Small intestine (tissue), 7 donors: Measurements from ENCODE around the gene COL4A2. TPM values are rescaled to one million over a fixed set of nuclear protein-coding genes. Genes with fewer than 3 reads are reported as not detected.
A peak's percentile ranks its signal among the peaks of the same experiment; 100 is the strongest.

Experiments used
- DNase-seq, 2 donors: peaks; one replicate each; pipeline versions ENCODE4 v3.0.0 to v3.0.0-alpha.2; 2013
- FAIRE-seq: peaks from 2 replicates; lab custom pipeline; 2012; peaks lifted over from hg19 to GRCh38; lab: Jason Lieb, UNC
- H3K27ac ChIP-seq, 3 donors: one replicate each; pipeline ENCODE4 v1.5.1; 2013; ENCODE audit warnings: low read length in 2 of 3, mild to moderate bottlenecking in 2 of 3, control low read depth in 1 of 3, inconsistent platforms in 1 of 3, low read depth in 1 of 3, moderate library complexity in 1 of 3
- H3K27me3 ChIP-seq, 3 donors: one replicate each; pipeline ENCODE4 v1.6.1; 2013; ENCODE audit warnings: low read length in 3 of 3, inconsistent platforms in 1 of 3; ENCODE audit not compliant: control insufficient read depth in 3 of 3, insufficient read depth in 3 of 3
- H3K36me3 ChIP-seq, 3 donors: one replicate each; pipeline ENCODE4 v1.6.1; 2013; ENCODE audit warnings: low read length in 3 of 3, inconsistent platforms in 1 of 3, low read depth in 1 of 3, mild to moderate bottlenecking in 1 of 3, moderate library complexity in 1 of 3; ENCODE audit not compliant: control insufficient read depth in 3 of 3, insufficient read depth in 2 of 3
- H3K4me1 ChIP-seq, 3 donors: one replicate each; pipeline ENCODE4 v1.6.1; 2013; ENCODE audit warnings: low read length in 2 of 3, inconsistent platforms in 1 of 3, low read depth in 1 of 3, mild to moderate bottlenecking in 1 of 3, moderate library complexity in 1 of 3; ENCODE audit not compliant: control insufficient read depth in 3 of 3, insufficient read depth in 2 of 3
- H3K4me3 ChIP-seq, 3 donors: one replicate each; pipeline ENCODE4 v1.5.1; 2013; ENCODE audit warnings: low read length in 3 of 3, control low read depth in 1 of 3, inconsistent platforms in 1 of 3, low read depth in 1 of 3, mild to moderate bottlenecking in 1 of 3, moderate library complexity in 1 of 3
- H3K9me3 ChIP-seq, 2 donors: one replicate each; pipeline ENCODE4 v1.6.1; 2013; ENCODE audit warnings: low read depth in 1 of 2, low read length in 1 of 2; ENCODE audit not compliant: control insufficient read depth in 2 of 2, insufficient read depth in 1 of 2
- WGBS, 3 donors: extraction: QIAGEN DNeasy Blood & Tissue Kit; methylation state at CpG; one replicate each; pipeline ENCODE4 v1.1.7; 2013; 5-methylcytosine and 5-hydroxymethylcytosine counted together
- polyA plus RNA-seq, 4 donors: library from polyadenylated mRNA; stranded (reverse) in 3 of 4; unstranded in 1 of 4; fragments of 200-250 nt in 3 of 4; fragments of 120-200 nt in 1 of 4; gene quantifications; one replicate each; pipeline versions ENCODE4 v1.2.1 to v1.2.3, GENCODE V29; 2013
- donor health status: healthy with polysubstance abuse.
- donor health status: control.
- donor health status: control.
- donor health status: Bipolar disorder and iron deficiency.
- donor health status: healthy.

COL4A2 gene
- polyA plus RNA-seq, 4 donors: 42.3 to 120 (median 64.6) TPM

- no peak for DNase-seq
- WGBS, 3 donors: 23 to 70% (median 37%) methylated on average over 3 of the region's 3 CpGs
- Histone ChIP-seq H3K27me3 (no peaks in the 10 kb centered on the region), H3K36me3 (peaks cover 0 to 4% (median 0%) of the 10 kb centered on the region in 3 donors), H3K4me3 (no peak overlapping the region), H3K9me3 (no peaks in the 10 kb centered on the region), H3K4me1 (peaks cover 0 to 4% (median 3%) of the 10 kb centered on the region in 3 donors), H3K27ac (peak overlapping the region in 1 of 3 donors; percentile 19)
- no peak for FAIRE-seq
Measured at GRCh38 chr13:110347088-110347487, 40.0 kb downstream of the COL4A2 start.

DNA sequence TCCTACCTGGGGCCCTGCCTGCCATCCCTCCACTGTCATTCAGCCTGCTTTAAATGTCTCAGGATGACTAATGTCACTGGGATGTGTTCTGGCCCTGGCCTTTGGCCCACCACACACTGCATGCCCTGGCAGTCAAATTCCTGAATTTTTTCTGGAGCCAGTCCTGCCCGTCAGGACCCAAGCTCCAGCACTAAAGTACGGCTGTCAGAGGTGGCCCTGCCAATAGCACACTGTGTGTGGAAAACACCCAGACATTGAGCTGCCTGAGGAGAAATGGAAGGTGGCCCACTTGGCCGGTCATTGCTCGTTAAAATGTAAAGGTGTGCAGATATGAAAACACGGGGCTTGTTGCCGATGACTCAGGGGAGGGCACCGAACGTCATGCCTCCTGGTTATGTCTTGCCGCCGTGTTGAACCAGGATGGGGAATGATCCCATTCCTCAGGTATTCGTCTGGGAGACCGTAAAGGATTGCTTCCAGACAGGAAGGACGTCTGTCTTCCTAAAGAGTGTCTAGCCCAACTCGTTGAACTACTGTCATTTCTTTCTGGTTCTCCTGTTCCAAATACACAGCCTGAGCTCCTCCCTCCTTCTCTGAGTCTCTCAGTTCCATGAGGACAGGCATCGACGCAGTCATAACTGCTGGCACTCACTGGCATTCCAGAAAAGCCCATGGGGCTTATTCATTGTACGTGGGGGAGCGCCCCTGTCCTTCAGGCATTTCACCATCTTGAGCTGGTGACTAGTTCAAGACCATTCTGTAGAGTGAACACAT, 40.6 kb downstream of the COL4A2 start:
- Histone ChIP-seq H3K4me1 (peaks cover 0 to 4% (median 0%) of the 10 kb centered on the region in 3 donors), H3K27me3 (no peaks in the 10 kb centered on the region), H3K27ac (peak overlapping the region in 1 of 3 donors; percentile 19), H3K36me3 (peaks cover 0 to 4% (median 0%) of the 10 kb centered on the region in 3 donors), H3K9me3 (no peaks in the 10 kb centered on the region), H3K4me3 (no peak overlapping the region)
- 70 to 74% (median 73%) methylated on average over 18 of the region's 18 CpGs for WGBS, 3 donors
- DNase-seq (no peak), FAIRE-seq (no peak)

GRCh38 chr13:110348309-110349105, 41.4 kb downstream of the COL4A2 start:
- Histone ChIP-seq H3K4me3 (no peak overlapping the region), H3K27ac (no peak overlapping the region), H3K27me3 (no peaks in the 10 kb centered on the region), H3K36me3 (peaks cover 0 to 4% (median 0%) of the 10 kb centered on the region in 3 donors), H3K9me3 (no peaks in the 10 kb centered on the region), H3K4me1 (peaks cover 0 to 4% (median 0%) of the 10 kb centered on the region in 3 donors)
- 70 to 79% (median 77%) methylated on average over 8 of the region's 8 CpGs for WGBS, 3 donors
- DNase-seq (no peak), FAIRE-seq (no peak)

DNA sequence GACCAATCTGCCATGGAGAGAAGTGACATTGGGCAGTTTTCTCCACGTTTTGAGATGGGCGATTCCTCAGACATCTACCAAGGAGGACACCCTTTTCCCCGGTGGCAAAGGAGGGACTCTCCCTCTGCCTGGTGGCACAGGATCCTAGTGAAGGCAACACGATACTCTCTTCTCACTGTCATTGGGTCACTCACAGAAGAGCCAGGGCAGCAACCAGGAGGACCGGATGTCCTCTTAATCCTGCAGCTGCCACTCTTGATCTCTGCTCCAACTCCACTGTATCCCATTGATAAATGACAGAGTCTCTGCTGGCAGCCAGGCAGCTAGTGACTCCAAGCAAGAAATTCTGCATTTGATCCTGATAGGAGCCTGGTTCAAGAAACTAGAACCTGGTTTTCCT, 42.2 kb downstream of the COL4A2 start:
- peaks cover 0 to 4% (median 0%) of the 10 kb centered on the region in 3 donors for H3K36me3 ChIP-seq
- no peak for DNase-seq
- H3K4me1 ChIP-seq: peaks cover 3 to 4% (median 3%) of the 10 kb centered on the region in 3 donors
- no peak for FAIRE-seq
- no peaks in the 10 kb centered on the region for H3K9me3 ChIP-seq
- 78 to 88% (median 78%) methylated on average over 5 of the region's 5 CpGs for WGBS, 3 donors
- H3K27me3 ChIP-seq: no peaks in the 10 kb centered on the region
- H3K27ac ChIP-seq: no peak overlapping the region
- H3K4me3 ChIP-seq: no peak overlapping the region

GRCh38 chr13:110350049-110350448, 43.0 kb downstream of the COL4A2 start:
- no peak for FAIRE-seq
- Histone ChIP-seq H3K36me3 (peaks cover 0 to 4% (median 0%) of the 10 kb centered on the region in 3 donors), H3K4me3 (no peak overlapping the region), H3K27ac (no peak overlapping the region), H3K9me3 (no peaks in the 10 kb centered on the region), H3K27me3 (no peaks in the 10 kb centered on the region), H3K4me1 (peaks cover 4 to 9% (median 4%) of the 10 kb centered on the region in 3 donors)
- DNase-seq: no peak
- WGBS, 3 donors: 80 to 92% (median 85%) methylated on average over 1 of the region's 1 CpG

DNA sequence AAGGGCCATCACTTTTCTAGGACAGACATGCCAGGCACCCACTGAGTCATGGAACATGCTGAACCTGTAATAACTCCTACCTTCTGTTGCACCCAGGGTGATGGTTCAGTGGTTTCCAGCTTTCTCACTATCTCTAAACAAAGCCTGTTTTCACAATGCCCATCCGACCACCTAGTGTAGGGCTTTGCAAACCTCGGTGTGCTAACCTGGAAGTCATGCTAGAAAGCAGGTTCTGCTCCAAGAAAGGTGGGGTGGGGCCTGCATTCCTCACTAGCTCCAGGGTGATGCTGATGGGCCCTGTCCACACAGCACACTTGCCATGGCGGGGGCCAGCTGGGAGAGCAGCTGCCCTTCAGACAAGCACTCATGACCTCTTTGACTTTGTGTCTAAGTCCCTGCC, 43.4 kb downstream of the COL4A2 start:
- peaks cover 0 to 4% (median 0%) of the 10 kb centered on the region in 3 donors for H3K36me3 ChIP-seq
- no peak overlapping the region for H3K27ac ChIP-seq
- no peak for FAIRE-seq
- H3K4me3 ChIP-seq: no peak overlapping the region
- WGBS, 3 donors: 71 to 88% (median 85%) methylated on average over 3 of the region's 3 CpGs
- no peak for DNase-seq
- H3K4me1 ChIP-seq: peaks cover 4 to 11% (median 4%) of the 10 kb centered on the region in 3 donors
- H3K27me3 ChIP-seq: no peaks in the 10 kb centered on the region
- no peaks in the 10 kb centered on the region for H3K9me3 ChIP-seq

- no peaks in the 10 kb centered on the region for H3K27me3 ChIP-seq
- H3K27ac ChIP-seq: no peak overlapping the region
- no peaks in the 10 kb centered on the region for H3K9me3 ChIP-seq
- WGBS, 3 donors: 86 to 88% (median 88%) methylated on average over 6 of the region's 6 CpGs
- H3K36me3 ChIP-seq: peaks cover 0 to 7% (median 0%) of the 10 kb centered on the region in 3 donors
- DNase-seq: no peak
- H3K4me3 ChIP-seq: no peak overlapping the region
- H3K4me1 ChIP-seq: peaks cover 1 to 11% (median 4%) of the 10 kb centered on the region in 3 donors
- no peak for FAIRE-seq
Measured at GRCh38 chr13:110351636-110352420, 44.7 kb downstream of the COL4A2 start.

- H3K36me3 ChIP-seq: peaks cover 0 to 9% (median 0%) of the 10 kb centered on the region in 3 donors
- 76 to 80% (median 79%) methylated on average over 8 of the region's 8 CpGs for whole genome bisulfite sequencing, 3 donors
- H3K9me3 ChIP-seq: no peaks in the 10 kb centered on the region
- FAIRE-seq (no peak), DNase-seq (no peak)
- no peaks in the 10 kb centered on the region for H3K27me3 ChIP-seq
- H3K27ac ChIP-seq: no peak overlapping the region
- no peak overlapping the region for H3K4me3 ChIP-seq
- peaks cover 0 to 11% (median 4%) of the 10 kb centered on the region in 3 donors for H3K4me1 ChIP-seq
Measured at GRCh38 chr13:110352735-110353134, 45.7 kb downstream of the COL4A2 start.
